Dedifferentiated amniotic fluid mesenchymal stem cell (primary cell): ENCODE data around the gene C20orf141.
"Not testable (repeated sequence)": the region's sequence is repeated elsewhere in the genome, so short reads cannot be mapped to it uniquely, and the experiment has no call there.

Experiments used
- DNase-seq: peaks from one replicate; pipeline ENCODE4 v3.0.0-alpha.2; 2016; ENCODE audit errors: extremely low spot score

C20orf141 gene

GRCh38 chr20:2820084-2820895 lies 5.5 kb downstream of the C20orf141 start:
- DNase-seq, result peak; percentile 29

- no peak for DNase-seq
These were observed 6.4 kb downstream of the C20orf141 start for GRCh38 chr20:2820896-2821869.

GRCh38 chr20:2822073-2822472 lies 7.3 kb downstream of the C20orf141 start:
- no peak for DNase-seq

GRCh38 chr20:2825761-2826160 lies 11.0 kb downstream of the C20orf141 start:
- no peak for DNase-seq

- DNase-seq, result no peak
These were observed 11.9 kb downstream of the C20orf141 start for GRCh38 chr20:2826655-2827054.

GRCh38 chr20:2829376-2829775 lies 14.6 kb downstream of the C20orf141 start:
- no peak for DNase-seq

- not testable (repeated sequence) for DNase-seq
These were observed 16.4 kb downstream of the C20orf141 start for GRCh38 chr20:2831206-2831605.

GRCh38 chr20:2833761-2834160 lies 19.0 kb downstream of the C20orf141 start:
- DNase-seq, result no peak

- no peak for DNase-seq
These were observed 19.8 kb downstream of the C20orf141 start for GRCh38 chr20:2834401-2835110.

- DNase-seq, result no peak
These were observed 20.6 kb downstream of the C20orf141 start for GRCh38 chr20:2835331-2835796.

- DNase-seq, result no peak
These were observed 21.2 kb downstream of the C20orf141 start for GRCh38 chr20:2836035-2836434.

- no peak for DNase-seq
These were observed 22.6 kb downstream of the C20orf141 start for GRCh38 chr20:2837221-2837960.

GRCh38 chr20:2838170-2838797 lies 23.5 kb downstream of the C20orf141 start:
- no peak for DNase-seq

- no peak for DNase-seq
These were observed 24.3 kb downstream of the C20orf141 start for GRCh38 chr20:2838847-2839671.

GRCh38 chr20:2839732-2840137 lies 24.9 kb downstream of the C20orf141 start:
- no peak for DNase-seq

GRCh38 chr20:2840138-2840966 lies 25.6 kb downstream of the C20orf141 start, which contains the start of the genes PCED1A and VPS16:
Gene PCED1A, minus strand, starts transcription at chr20:2840655. Its CDS starts 743 bp downstream, at chr20:2839912.
Gene VPS16, plus strand, starts transcription at chr20:2840745. Its CDS starts 30 bp downstream, at chr20:2840775.
- peak; percentile 64 for DNase-seq

- peak; percentile 17 for DNase-seq
These were observed 26.3 kb downstream of the C20orf141 start for GRCh38 chr20:2840967-2841531.

GRCh38 chr20:2845607-2846006 lies 30.8 kb downstream of the C20orf141 start:
- no peak for DNase-seq
